Thymus (tissue), 11 donors: ENCODE measurements around the gene HABP2. TPM values are rescaled to one million over a fixed set of nuclear protein-coding genes. Genes with fewer than 3 reads are reported as not detected.
A peak's percentile ranks its signal among the peaks of the same experiment; 100 is the strongest.

ENCODE experiments used
- DNase-seq, 9 donors: peaks; one replicate each; pipeline ENCODE4 v3.0.0-alpha.2; 2013; ENCODE audit warnings: low spot score in 9 of 9, low read depth in 6 of 9, missing footprints in 1 of 9
- H3K27ac ChIP-seq, 2 donors: one replicate each; pipeline ENCODE4 v1.5.1; 2013; ENCODE audit warnings: control low read depth in 1 of 2, low read depth in 1 of 2, low read length in 1 of 2, mild to moderate bottlenecking in 1 of 2, moderate library complexity in 1 of 2
- H3K27me3 ChIP-seq, 2 donors: one replicate each; pipeline ENCODE4 v1.5.1; 2013; ENCODE audit warnings: low read length in 1 of 2; ENCODE audit not compliant: control insufficient read depth in 2 of 2, insufficient read depth in 1 of 2
- H3K36me3 ChIP-seq, 2 donors: one replicate each; pipeline ENCODE4 v1.5.1; 2013; ENCODE audit warnings: low read length in 1 of 2, mild to moderate bottlenecking in 1 of 2, moderate library complexity in 1 of 2; ENCODE audit not compliant: control insufficient read depth in 2 of 2, insufficient read depth in 2 of 2
- H3K4me1 ChIP-seq, 2 donors: one replicate each; pipeline ENCODE4 v1.5.1; 2013; ENCODE audit warnings: low read length in 2 of 2; ENCODE audit not compliant: control insufficient read depth in 2 of 2, insufficient read depth in 2 of 2
- H3K4me3 ChIP-seq, 2 donors: one replicate each; pipeline ENCODE4 v1.5.1; 2013; ENCODE audit warnings: low read length in 2 of 2, control low read depth in 1 of 2, mild to moderate bottlenecking in 1 of 2
- H3K9me3 ChIP-seq, 2 donors: one replicate each; pipeline ENCODE4 v1.5.1; 2013; ENCODE audit warnings: low read length in 1 of 2, mild to moderate bottlenecking in 1 of 2; ENCODE audit not compliant: control insufficient read depth in 2 of 2, insufficient read depth in 1 of 2
- WGBS: extraction: QIAGEN DNeasy Blood & Tissue Kit; methylation state at CpG from one replicate; pipeline ENCODE4 v1.1.7; 2013; 5-methylcytosine and 5-hydroxymethylcytosine counted together
- polyA plus RNA-seq: library from polyadenylated mRNA; stranded (reverse); fragments of 200-250 nt; gene quantifications from one replicate; pipeline ENCODE4 v1.2.3, GENCODE V29; 2013
- total RNA-seq: library from RNA; stranded (reverse); fragments of 120-200 nt; gene quantifications from one replicate; pipeline ENCODE4 v1.2.4, GENCODE V29; 2013
- donor health status: healthy.

Gene HABP2
- total and polyA plus RNA-seq, 2 donors: 0.19 to 0.96 TPM

DNA sequence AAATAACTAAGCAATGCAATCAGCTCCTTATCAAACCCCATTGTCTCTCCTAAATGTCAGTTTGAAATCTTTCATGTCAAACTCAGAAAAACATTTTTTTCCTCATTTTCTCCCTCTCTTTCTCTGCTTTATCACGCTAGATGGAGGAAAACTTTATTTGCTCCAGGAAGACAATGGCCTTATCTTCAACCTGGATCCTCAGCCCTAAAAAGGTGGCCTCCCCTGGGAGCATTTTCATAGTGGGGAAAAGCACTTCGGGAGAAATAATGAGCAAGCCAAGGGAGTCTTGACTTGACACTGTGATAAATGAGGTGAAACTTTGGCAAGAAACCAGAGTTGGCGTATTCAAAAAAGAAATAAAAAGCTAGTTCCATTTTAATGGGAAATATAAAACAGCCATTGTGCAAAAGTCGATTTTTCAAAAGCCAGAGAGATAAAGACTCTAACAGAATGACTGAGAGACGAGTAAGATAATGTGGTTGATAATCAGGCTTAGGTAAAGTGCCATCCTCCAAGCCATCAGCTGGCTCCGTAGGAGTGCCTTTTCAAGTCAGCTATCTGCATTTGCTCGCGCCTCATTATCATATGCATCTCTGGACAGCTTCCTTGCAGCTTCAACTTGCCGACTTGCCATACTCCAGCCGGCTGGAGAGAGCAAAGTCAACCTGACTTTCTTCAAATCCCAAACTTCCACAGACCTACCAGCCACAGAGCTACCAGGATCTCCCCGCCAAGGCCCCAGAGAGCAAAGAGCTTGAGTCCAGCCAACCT is 19.9 kb downstream of the HABP2 start:
- 68% methylated on average over 11 of the region's 11 CpGs for WGBS
- Histone ChIP-seq H3K27ac (no peak overlapping the region), H3K9me3 (peaks cover 0 to 2% of the 10 kb centered on the region in 2 donors), H3K4me3 (no peak overlapping the region), H3K4me1 (peaks cover 0 to 1% of the 10 kb centered on the region in 2 donors), H3K36me3 (no peaks in the 10 kb centered on the region), H3K27me3 (peaks cover 0 to 5% of the 10 kb centered on the region in 2 donors)
- no peak for DNase-seq

DNA sequence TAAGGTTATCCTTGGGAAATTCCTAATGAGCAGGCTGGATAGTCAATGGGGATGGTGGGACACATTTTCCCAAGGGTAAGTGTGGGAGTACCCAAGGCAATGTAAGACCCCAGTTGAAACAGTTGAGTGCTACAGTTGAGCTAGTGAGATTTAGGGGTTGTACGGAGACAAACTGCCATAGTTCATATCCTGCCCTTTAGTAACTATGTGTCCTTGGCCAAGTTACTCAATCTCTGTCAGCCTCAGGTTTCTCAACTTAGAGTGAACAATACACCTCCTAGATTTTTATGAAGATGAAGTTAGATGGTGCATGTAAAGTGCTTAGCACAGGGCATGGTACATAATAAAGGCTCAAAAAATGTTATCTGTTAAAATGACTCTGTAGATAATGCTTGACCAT is 20.5 kb downstream of the HABP2 start:
- H3K4me3 ChIP-seq: no peak overlapping the region
- peaks cover 0 to 5% of the 10 kb centered on the region in 2 donors for H3K27me3 ChIP-seq
- H3K27ac ChIP-seq: no peak overlapping the region
- no peak for DNase-seq
- no peaks in the 10 kb centered on the region for H3K9me3 ChIP-seq
- WGBS: 95% methylated on average over 1 of the region's 1 CpG
- no peaks in the 10 kb centered on the region for H3K4me1 ChIP-seq
- no peaks in the 10 kb centered on the region for H3K36me3 ChIP-seq

DNA sequence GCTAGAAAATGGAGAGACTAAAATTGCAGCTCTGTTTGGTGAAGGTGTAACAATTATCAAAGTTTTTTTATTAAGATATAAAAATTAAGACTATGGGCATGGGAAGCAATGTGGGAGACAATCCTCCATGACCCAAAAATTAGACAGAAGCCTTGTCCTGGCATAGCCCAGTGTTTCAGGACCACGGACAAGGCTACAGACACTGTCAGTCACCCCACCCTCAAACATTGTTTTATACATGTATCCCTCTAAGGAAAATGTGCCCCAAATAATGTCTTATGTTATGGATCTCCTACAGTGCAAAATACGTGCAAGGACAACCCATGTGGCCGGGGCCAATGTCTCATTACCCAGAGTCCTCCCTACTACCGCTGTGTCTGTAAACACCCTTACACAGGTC is 24.0 kb downstream of the HABP2 start:
- Histone ChIP-seq H3K4me3 (no peak overlapping the region), H3K36me3 (no peaks in the 10 kb centered on the region), H3K4me1 (no peaks in the 10 kb centered on the region), H3K9me3 (no peaks in the 10 kb centered on the region), H3K27ac (no peak overlapping the region), H3K27me3 (peaks cover 0 to 2% of the 10 kb centered on the region in 2 donors)
- 77% methylated on average over 4 of the region's 4 CpGs for WGBS
- DNase-seq: peak in 4 of 9 donors; percentile 6 to 39 (median 19)

DNA sequence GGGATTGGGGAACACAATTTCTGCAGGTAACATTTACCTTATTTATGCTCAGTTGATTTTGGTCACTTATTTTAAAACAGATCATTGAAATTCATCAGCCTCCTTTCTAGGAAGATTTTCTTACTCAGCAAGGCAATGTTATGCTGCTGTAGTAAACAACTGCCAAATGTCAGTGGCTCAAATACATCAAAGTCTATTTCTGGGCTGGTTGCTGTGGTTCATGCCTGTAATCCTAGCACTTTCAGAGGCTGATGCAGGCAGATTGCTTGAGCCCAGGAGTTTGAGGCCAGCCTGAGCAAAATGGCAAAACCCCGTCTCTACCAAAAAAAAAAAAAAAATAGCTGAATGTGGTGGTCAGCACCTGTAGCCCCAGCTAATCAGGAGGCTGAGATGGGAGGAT is 25.9 kb downstream of the HABP2 start:
- Histone ChIP-seq H3K27ac (no peak overlapping the region), H3K36me3 (no peaks in the 10 kb centered on the region), H3K4me3 (no peak overlapping the region), H3K9me3 (no peaks in the 10 kb centered on the region), H3K27me3 (no peaks in the 10 kb centered on the region), H3K4me1 (no peaks in the 10 kb centered on the region)
- 95% methylated on average over 1 of the region's 1 CpG for WGBS
- no peak for DNase-seq

DNA sequence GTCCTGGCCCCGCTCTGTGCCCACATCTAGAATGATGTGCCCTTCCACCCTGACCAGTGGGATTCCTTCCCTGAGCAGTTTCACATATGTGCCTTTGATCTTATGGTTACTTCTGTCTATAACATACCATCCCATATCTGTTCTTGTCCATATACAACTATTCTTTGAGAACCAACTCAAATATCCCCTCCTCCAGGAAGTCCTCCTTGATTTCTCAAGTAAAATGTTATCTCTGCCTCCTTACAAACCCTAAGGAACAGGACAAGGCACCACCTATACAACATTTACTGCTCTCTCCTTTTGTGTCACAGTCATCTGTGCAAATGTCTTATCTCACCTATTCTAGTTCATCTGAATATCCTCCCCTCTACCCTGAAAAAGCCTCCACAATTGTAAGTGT is 28.2 kb downstream of the HABP2 start:
- Histone ChIP-seq H3K27ac (no peak overlapping the region), H3K4me3 (no peak overlapping the region), H3K27me3 (no peaks in the 10 kb centered on the region), H3K4me1 (no peaks in the 10 kb centered on the region), H3K36me3 (no peaks in the 10 kb centered on the region), H3K9me3 (no peaks in the 10 kb centered on the region)
- DNase-seq: no peak
- 96% methylated on average over 1 of the region's 1 CpG for WGBS

DNA sequence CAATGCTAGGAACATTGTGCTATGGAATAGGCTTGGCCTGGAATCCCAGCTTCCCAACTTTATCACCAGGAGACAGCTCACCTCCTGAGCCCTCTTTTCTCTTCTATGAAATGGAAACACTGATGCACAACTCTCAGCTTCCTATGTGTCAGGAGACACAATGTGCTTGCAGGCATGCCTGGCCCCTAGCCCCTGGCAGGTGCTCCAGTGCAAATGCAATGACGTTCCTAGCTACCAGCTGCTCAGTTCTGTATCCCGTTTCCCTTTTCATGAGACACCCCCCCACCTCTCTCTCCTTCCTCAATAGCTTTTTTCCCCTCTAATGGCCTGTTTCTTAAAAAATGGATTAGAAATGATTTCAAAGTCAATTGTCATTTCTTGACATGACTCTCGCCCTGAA is 30.7 kb downstream of the HABP2 start:
- Histone ChIP-seq H3K27ac (no peak overlapping the region), H3K36me3 (no peaks in the 10 kb centered on the region), H3K4me1 (no peaks in the 10 kb centered on the region), H3K4me3 (no peak overlapping the region), H3K27me3 (no peaks in the 10 kb centered on the region), H3K9me3 (no peaks in the 10 kb centered on the region)
- DNase-seq: no peak
- WGBS: 78% methylated on average over 3 of the region's 3 CpGs

DNA sequence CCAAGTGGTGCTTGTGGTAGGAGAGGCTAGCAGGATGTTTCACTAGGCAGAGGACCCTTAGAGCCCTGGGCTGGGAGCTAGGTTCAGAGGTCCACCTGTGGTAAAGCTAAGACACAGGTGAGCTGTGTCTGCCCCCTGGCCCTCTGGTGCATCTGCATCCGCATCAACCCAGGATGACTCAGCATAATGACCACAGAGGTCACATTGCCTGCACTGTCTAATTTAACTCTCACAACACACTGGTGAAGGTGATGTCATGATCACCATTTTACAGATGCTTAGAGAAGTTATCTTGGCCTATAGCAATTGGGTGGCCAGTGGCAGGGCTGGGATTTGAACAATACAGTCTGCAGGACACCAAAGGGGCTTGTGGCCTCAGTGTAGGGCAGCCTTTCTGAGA is 33.1 kb downstream of the HABP2 start:
- no peaks in the 10 kb centered on the region for H3K9me3 ChIP-seq
- no peak for DNase-seq
- H3K27me3 ChIP-seq: no peaks in the 10 kb centered on the region
- H3K4me1 ChIP-seq: no peaks in the 10 kb centered on the region
- no peak overlapping the region for H3K4me3 ChIP-seq
- H3K27ac ChIP-seq: no peak overlapping the region
- no peaks in the 10 kb centered on the region for H3K36me3 ChIP-seq
- WGBS: 42% methylated on average over 1 of the region's 1 CpG

DNA sequence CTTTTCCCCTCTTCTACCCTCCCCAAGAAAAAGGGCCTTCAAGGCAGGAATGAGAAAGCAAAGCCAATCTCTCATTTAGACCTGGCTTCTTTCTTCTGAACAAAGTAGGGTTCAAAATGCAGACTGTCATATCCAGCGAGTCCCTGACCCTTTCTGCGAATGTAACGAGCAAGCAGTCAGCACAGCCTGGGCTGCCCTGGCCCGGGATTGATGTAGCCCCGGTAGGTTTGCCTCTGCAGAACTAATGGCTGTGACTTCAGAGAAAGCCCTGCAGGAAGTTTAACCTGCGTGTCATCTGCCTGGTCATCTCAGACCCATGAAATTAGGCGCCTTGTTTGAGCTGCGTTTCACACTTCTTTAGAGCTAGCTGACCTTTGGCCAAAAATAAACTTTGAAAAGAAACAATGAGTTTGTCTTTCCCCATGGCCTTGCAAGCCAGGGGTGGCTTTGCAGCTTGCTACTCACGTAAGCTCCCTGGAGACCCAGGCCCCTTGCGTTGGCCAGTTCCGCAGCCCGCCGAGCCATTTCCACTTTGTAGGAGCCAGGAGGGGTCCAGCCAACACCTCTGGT is 36.4 kb downstream of the HABP2 start:
- Histone ChIP-seq H3K27ac (no peak overlapping the region), H3K9me3 (no peaks in the 10 kb centered on the region), H3K4me1 (no peaks in the 10 kb centered on the region), H3K27me3 (no peaks in the 10 kb centered on the region), H3K36me3 (no peaks in the 10 kb centered on the region), H3K4me3 (no peak overlapping the region)
- 93% methylated on average over 13 of the region's 13 CpGs for WGBS
- DNase-seq: no peak

DNA sequence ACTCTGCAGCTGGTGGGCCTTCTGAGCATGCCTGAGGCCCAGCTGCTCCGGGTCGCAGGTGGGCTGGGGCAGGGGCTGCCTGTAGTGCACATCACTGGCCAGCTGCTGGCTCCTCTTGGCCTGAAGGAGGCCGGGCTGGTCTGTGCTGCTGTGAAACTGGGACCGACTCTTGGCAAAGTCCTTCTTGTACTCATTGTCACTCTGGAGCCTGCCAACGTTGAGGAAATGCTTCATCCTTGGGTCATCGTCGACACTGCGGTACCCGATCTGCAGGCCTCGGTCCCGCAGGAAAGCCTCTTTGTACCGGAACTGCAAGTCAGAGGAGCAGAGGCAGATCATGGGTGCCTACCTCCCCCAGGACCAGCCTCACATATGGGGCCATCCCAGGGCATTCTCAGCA is 37.7 kb downstream of the HABP2 start:
- Histone ChIP-seq H3K4me1 (no peaks in the 10 kb centered on the region), H3K27ac (no peak overlapping the region), H3K9me3 (no peaks in the 10 kb centered on the region), H3K36me3 (no peaks in the 10 kb centered on the region), H3K27me3 (peaks cover 0 to under 1% of the 10 kb centered on the region in 2 donors), H3K4me3 (no peak overlapping the region)
- no peak for DNase-seq
- 96% methylated on average over 12 of the region's 12 CpGs for WGBS
